SK-N-SH (cell line): ENCODE results near the gene FLT4. TPM values are rescaled to one million over a fixed set of nuclear protein-coding genes. Genes with fewer than 3 reads are reported as not detected.

Source experiments
- CTCF ChIA-PET: fragments of 300-600, 350-600 bp; formaldehyde crosslinking; extraction: SDS; loops from one replicate; lab custom pipeline; 2021; lab: Yijun Ruan, JAX
- POLR2A ChIA-PET: fragments of 350-600 bp; sonication (Branson Sonifier 250); formaldehyde crosslinking; extraction: SDS; loops from one replicate; lab custom pipeline; 2020; ENCODE audit warnings: antibody characterized with exemption, inconsistent platforms; lab: Yijun Ruan, JAX
- DNase-seq: peaks from one replicate; pipeline ENCODE4 v3.0.0; 2012
- H2AFZ ChIP-seq: fragments of 200-600 bp; sonication (generic); 2 replicates; pipeline ENCODE4 v1.8.1; 2016; ENCODE audit warnings: antibody characterized with exemption, mild to moderate bottlenecking, low read depth
- H3F3A ChIP-seq: fragments of 200-600 bp; sonication (generic); replicated peaks from 2 replicates; pipeline ENCODE3; 2016; ENCODE audit warnings: antibody characterized with exemption, mild to moderate bottlenecking; ENCODE audit not compliant: insufficient read depth
- H3K27ac ChIP-seq, 2 experiments: fragments of 200-500 bp in 1 of 2; fragments of 200-600 bp in 1 of 2; sonication (Bioruptor generic) in 1 of 2; sonication (generic), shearing (Covaris generic) in 1 of 2; 2 replicates each; pipeline versions ENCODE4 v1.5.1 to v1.6.1; 2014 to 2016; ENCODE audit warnings: low read depth in 2 of 2, inconsistent platforms in 1 of 2, low read length in 1 of 2, mild to moderate bottlenecking in 1 of 2, mixed read lengths in 1 of 2
- H3K27me3 ChIP-seq: fragments of 200-600 bp; sonication (generic), shearing (Covaris generic); 2 replicates; pipeline ENCODE4 v1.6.1; 2016; ENCODE audit warnings: mixed run types; ENCODE audit not compliant: insufficient read depth
- H3K36me3 ChIP-seq, 2 experiments: fragments of 200-500 bp in 1 of 2; fragments of 200-600 bp in 1 of 2; sonication (Bioruptor generic) in 1 of 2; sonication (generic) in 1 of 2; replicated peaks in 1 of 2; 2 replicates each; pipeline versions ENCODE3 to v1.5.1; 2014 to 2016; ENCODE audit warnings: low read length in 1 of 2, mild to moderate bottlenecking in 1 of 2; ENCODE audit not compliant: insufficient read depth in 2 of 2, control insufficient read depth in 1 of 2
- H3K4me1 ChIP-seq, 2 experiments: fragments of 200-500 bp in 1 of 2; fragments of 200-600 bp in 1 of 2; sonication (Bioruptor generic) in 1 of 2; sonication (generic), shearing (Covaris generic) in 1 of 2; 2 replicates each; pipeline versions ENCODE4 v1.5.1 to v1.6.1; 2014 to 2016; ENCODE audit warnings: low read depth in 1 of 2, low read length in 1 of 2, mixed run types in 1 of 2; ENCODE audit not compliant: insufficient read depth in 2 of 2, control insufficient read depth in 1 of 2
- H3K4me2 ChIP-seq: fragments of 200-600 bp; sonication (generic), shearing (Covaris generic); 2 replicates; pipeline ENCODE4 v1.6.1; 2017; ENCODE audit warnings: mixed run types
- H3K4me3 ChIP-seq, 2 experiments: fragments of 200-500 bp in 1 of 2; fragments of 200-600 bp in 1 of 2; sonication (Bioruptor generic) in 1 of 2; sonication (generic), shearing (Covaris generic) in 1 of 2; 2 replicates each; pipeline versions ENCODE4 v1.5.1 to v1.8.1; 2014 to 2016; ENCODE audit warnings: low read depth in 2 of 2, inconsistent platforms in 1 of 2, low read length in 1 of 2, mild to moderate bottlenecking in 1 of 2, mixed read lengths in 1 of 2, moderate library complexity in 1 of 2
- H3K79me2 ChIP-seq: fragments of 200-600 bp; sonication (generic); 2 replicates; pipeline ENCODE4 v1.8.1; 2017; ENCODE audit warnings: mild to moderate bottlenecking; ENCODE audit not compliant: insufficient read depth
- H3K9ac ChIP-seq: fragments of 200-600 bp; sonication (generic); 2 replicates; pipeline ENCODE4 v1.6.1; 2017; ENCODE audit warnings: mixed run types
- H3K9me2 ChIP-seq: fragments of 200-600 bp; sonication (generic); 2 replicates; pipeline ENCODE4 v1.6.1; 2017; ENCODE audit warnings: mixed run types
- H3K9me3 ChIP-seq: fragments of 200-600 bp; sonication (generic); 2 replicates; pipeline ENCODE4 v1.6.1; 2017; ENCODE audit warnings: mixed run types, mild to moderate bottlenecking, moderate library complexity
- H4K20me1 ChIP-seq: fragments of 200-600 bp; sonication (generic); 2 replicates; pipeline ENCODE4 v1.6.1; 2017; ENCODE audit warnings: mild to moderate bottlenecking, mixed run types; ENCODE audit not compliant: insufficient read depth
- CTCF ChIP-seq: fragments of 200-600 bp; sonication (generic); IDR thresholded peaks from 2 replicates; pipeline ENCODE4 v1.6.1; 2017; ENCODE audit warnings: antibody characterized with exemption, mild to moderate bottlenecking, moderate library complexity
- FOXJ3 ChIP-seq: sonication (generic); formaldehyde crosslinking; IDR thresholded peaks from 2 replicates; pipeline ENCODE4 v1.5.1; 2020; ENCODE audit warnings: mild to moderate bottlenecking, missing genetic modification reagents
- MXI1 ChIP-seq: IDR thresholded peaks from 2 replicates; pipeline ENCODE4 v1.6.1; 2012; ENCODE audit warnings: mild to moderate bottlenecking, low read depth, low read length, improper control_type of control experiment
- NRF1 ChIP-seq: IDR thresholded peaks from 2 replicates; pipeline ENCODE4 v1.6.1; 2012; ENCODE audit warnings: low read depth, mild to moderate bottlenecking, low read length
- POLR2AphosphoS5 ChIP-seq: IDR thresholded peaks from 2 replicates; pipeline ENCODE4 v1.6.1; 2012; ENCODE audit warnings: low read depth, low read length
- RCOR1 ChIP-seq: fragments of 150-350 bp; IDR thresholded peaks from 2 replicates; pipeline ENCODE4 v1.6.1; 2017; ENCODE audit warnings: antibody characterized with exemption, low read length
- RFX5 ChIP-seq: IDR thresholded peaks from 2 replicates; pipeline ENCODE4 v1.6.1; 2012; ENCODE audit warnings: mild to moderate bottlenecking, improper control_type of control experiment, low read length
- SIN3A ChIP-seq: IDR thresholded peaks from 2 replicates; pipeline ENCODE4 v1.6.1; 2012; ENCODE audit warnings: low read depth, mild to moderate bottlenecking, low read length, moderate library complexity, borderline replicate concordance
- WGBS: methylation state at CpG from one replicate; pipeline ENCODE4 v1.1.6; 2017; ENCODE audit warnings: low lambda C conversion rate; 5-methylcytosine and 5-hydroxymethylcytosine counted together
- polyA plus RNA-seq, 3 experiments: library from polyadenylated mRNA; depleted of rRNA; stranded (reverse); fragments of >200 nt; gene quantifications; 2 replicates each; pipeline ENCODE4 v1.2.3, GENCODE V29; 2012

Gene FLT4
- polyA plus RNA-seq, 1 of the 3 experiments (the other 2 are of a cell fraction), result 0.05 TPM

- H3K4me1 ChIP-seq, result no peaks in the 10 kb centered on the region
- ChIA-PET POLR2A (no interaction called here), CTCF (interaction anchor here (0.7 to 1.8 kb wide), 3 partner anchors 10 to 341 kb away, joined by 3 to 7 read pairs (median 3); no protein-coding TSS in a partner anchor)
- no peaks in the 10 kb centered on the region for H3K9me3 ChIP-seq
- TF ChIP-seq RCOR1 (no peak), CTCF (no peak), RFX5 (no peak), FOXJ3 (CRISPR knock-in tag) (no peak), POLR2AphosphoS5 (no peak), MXI1 (no peak), NRF1 (no peak)
- H3F3A ChIP-seq, result no peaks in the 10 kb centered on the region
- WGBS, result 49% methylated on average over 4 of the region's 14 CpGs
- H2AFZ ChIP-seq, result no peak overlapping the region
- H3K79me2 ChIP-seq, result no peaks in the 10 kb centered on the region
- no peak for DNase-seq
- H3K4me2 ChIP-seq, result no peak overlapping the region
- H3K4me3 ChIP-seq, result no peak overlapping the region
- H3K36me3 ChIP-seq, result no peaks in the 10 kb centered on the region
- no peak overlapping the region for H3K27ac ChIP-seq
- H3K9ac ChIP-seq, result no peak overlapping the region
- H3K27me3 ChIP-seq, result no peaks in the 10 kb centered on the region
- no peaks in the 10 kb centered on the region for H3K9me2 ChIP-seq
- H4K20me1 ChIP-seq, result no peaks in the 10 kb centered on the region
Measured at GRCh38 chr5:180633283-180634177, 15.9 kb downstream of the FLT4 start.

GRCh38 chr5:180632768-180633167 is 16.6 kb downstream of the FLT4 start:
- Histone ChIP-seq H4K20me1 (no peaks in the 10 kb centered on the region), H3K9ac (no peak overlapping the region), H3K4me1 (no peaks in the 10 kb centered on the region), H3K36me3 (no peaks in the 10 kb centered on the region), H3K79me2 (no peaks in the 10 kb centered on the region), H3K9me2 (no peaks in the 10 kb centered on the region), H3K4me3 (no peak overlapping the region), H3F3A (no peaks in the 10 kb centered on the region), H3K9me3 (no peaks in the 10 kb centered on the region), H2AFZ (no peak overlapping the region), H3K4me2 (no peak overlapping the region), H3K27ac (no peak overlapping the region), H3K27me3 (no peaks in the 10 kb centered on the region)
- CTCF ChIA-PET, result no interaction called here
- POLR2A ChIA-PET, result no interaction called here
- WGBS, result 75% methylated on average over 3 of the region's 10 CpGs
- no peak for DNase-seq
- TF ChIP-seq SIN3A, result no peak
